ENCODE data around the gene ATP8A2.

DNA sequence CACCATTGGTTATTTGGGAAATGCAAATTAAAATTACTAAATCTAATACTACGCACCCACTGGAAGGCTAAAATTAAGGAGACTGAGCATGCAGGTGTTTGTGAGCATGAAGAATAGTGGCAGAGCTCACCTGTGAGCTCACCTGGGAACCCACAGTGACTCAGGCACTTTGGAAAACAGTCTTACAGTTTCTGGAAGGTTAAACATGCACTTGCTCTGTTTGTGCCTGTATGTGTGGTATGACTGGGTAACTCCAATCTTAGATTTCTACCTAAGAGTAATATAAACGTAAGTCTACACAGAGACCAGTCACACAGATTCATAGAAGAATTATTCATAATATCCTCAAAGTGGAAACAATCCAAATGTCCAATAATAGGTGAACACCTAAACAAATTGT, 318.8 kb downstream of the ATP8A2 start:
- no peak for TF ChIP-seq STAT1 (conservative IDR thresholded peaks at IDR 0.05)
- TF ChIP-seq CTCF (IDR thresholded peaks at IDR 0.05 in 2 of 3, conservative IDR thresholded peaks at IDR 0.05 in 1 of 3; ENCODE audit: control insufficient read depth in 2 of 3, extremely low read depth in 1 of 3, insufficient read depth in 1 of 3, low read depth in 3 of 3, low read length in 3 of 3) = no peak
- no peak for TF ChIP-seq HDAC6 (IDR thresholded peaks at IDR 0.05; ENCODE audit: unreplicated experiment)
- no peak for TF ChIP-seq NFYB (IDR thresholded peaks at IDR 0.05; ENCODE audit: insufficient read depth, low read depth, low read length)
- no peak for TF ChIP-seq E2F8 (IDR thresholded peaks at IDR 0.05; ENCODE audit: low read depth, partially characterized antibody)
- no peak for TF ChIP-seq TAF1 (IDR thresholded peaks at IDR 0.05; ENCODE audit: borderline replicate concordance, low read depth, low read length)
- no peak for TF ChIP-seq EZH2 (IDR thresholded peaks at IDR 0.05; ENCODE audit: borderline replicate concordance, control insufficient read depth, low read depth, low read length)
- TF ChIP-seq, protein P1, sequence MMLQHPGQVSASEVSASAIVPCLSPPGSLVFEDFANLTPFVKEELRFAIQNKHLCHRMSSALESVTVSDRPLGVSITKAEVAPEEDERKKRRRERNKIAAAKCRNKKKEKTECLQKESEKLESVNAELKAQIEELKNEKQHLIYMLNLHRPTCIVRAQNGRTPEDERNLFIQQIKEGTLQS (IDR thresholded peaks at IDR 0.05; ENCODE audit: borderline replicate concordance, extremely low read depth, low read depth, low read length) = no peak

Measured in GM12878 (cell line).